Central memory CD4-positive, alpha-beta T cell (primary cell): Measurements from ENCODE around the gene RASA3.
"Not testable (repeated sequence)": the region's sequence is repeated elsewhere in the genome, so short reads cannot be mapped to it uniquely, and the experiment has no call there.

ENCODE experiments used
- DNase-seq: peaks from one replicate; pipeline ENCODE4 v3.0.0; 2022

The RASA3 gene

DNA sequence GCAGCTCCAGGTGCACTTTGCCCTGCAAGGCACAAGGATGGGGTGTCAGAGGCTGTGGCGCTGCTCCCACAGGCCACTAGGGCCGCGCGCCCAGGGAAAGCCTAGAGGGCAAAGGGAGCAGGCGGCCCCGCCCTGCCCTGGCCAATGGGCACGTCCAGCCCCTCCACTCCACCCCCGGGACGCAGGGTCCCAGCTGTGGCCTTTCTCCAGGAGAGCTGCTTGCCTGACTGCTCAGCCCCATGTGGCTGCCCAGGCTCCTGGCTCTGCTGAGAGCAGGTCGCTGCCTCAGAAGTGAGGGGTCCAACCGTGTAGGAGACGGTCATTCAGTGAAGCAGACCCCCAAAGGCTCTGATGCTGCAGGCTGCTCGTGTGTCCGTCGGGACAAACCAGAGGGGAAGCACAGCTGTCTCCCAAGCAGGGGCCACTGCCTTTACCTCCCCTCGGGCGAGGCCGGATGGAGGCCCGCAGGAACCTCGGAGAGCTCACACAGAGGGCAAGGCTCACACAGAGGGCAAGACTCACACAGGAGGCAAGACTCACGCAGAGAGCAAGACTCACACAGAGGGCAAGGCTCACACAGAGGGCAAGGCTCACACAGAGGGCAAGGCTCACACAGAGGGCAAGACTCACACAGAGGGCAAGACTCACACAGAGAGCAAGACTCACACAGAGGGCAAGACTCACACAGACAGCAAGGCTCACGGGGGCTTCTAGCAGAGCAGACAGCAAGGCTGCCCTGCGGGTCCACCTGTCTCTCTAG, 102.4 kb downstream of the RASA3 start:
- DNase-seq = no peak

DNA sequence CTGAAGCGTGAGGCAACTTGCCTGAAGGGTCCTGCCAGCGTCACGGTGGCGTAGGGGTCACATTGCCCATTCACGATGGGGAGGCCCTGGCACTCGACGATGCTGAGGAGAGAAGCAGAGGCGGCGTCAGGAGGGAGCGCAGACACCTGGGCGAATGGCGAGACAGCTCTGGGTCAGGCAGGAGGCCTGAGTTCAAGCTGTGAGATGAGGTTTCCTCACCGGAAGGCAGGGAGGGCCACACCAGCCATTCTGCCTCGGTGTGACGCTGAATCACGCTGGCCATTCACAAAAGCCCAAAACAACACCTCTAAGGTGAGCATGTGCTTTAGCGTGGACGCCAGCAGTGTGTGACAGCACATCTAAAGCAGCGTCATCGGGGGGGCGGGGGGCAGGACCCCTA, 104.6 kb downstream of the RASA3 start:
- DNase-seq = no peak

DNA sequence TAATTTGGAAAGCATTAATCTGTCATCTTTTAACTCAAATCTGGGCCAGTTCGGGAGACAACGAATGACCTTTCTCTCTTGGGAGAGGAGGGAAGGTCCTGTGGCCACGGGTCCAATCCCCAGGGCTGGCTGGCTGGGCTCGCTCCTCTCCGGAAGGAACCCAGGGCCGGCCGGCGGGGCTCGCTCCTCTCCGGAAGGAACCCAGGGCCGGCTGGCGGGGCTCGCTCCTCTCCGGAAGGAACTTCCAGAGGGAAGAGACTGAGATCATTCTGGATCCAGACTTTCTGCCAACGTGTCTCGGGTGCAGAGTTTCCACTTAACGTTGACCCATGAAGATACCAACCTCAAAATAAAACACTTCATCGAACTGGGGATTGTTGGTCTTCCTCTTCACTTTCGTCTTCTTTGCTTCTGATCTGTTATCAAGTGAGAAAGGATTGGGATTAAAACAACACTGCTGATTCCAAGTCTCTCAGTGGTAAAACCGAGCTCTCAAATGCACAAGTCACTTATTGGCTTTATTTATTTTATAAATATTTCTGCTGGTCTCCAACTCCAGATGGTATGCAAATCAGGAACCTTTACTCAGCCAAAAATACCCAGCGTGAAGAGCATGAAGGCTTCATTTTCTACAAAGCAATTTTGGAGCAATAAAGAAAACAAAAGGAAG, 105.2 kb downstream of the RASA3 start:
- DNase-seq = no peak

DNA sequence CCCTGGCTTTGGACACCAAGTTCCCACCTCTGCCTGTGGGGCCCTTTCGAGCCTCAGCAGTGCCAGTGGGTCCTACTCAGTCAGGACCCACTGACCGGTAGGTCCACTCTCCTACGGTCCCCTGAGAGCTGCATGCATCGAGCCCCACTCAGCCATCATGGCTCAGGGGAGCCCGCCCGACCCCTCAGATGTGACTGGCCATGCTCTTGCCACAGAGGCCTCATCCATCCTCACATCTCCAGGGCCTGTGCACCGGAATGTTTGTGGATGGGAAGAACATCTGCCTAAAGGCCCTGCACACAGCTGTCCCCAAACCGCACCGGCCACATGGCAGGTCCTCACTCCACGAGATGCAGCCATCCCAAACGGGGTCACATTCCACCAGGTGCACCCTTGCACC, 105.9 kb downstream of the RASA3 start:
- no peak for DNase-seq

DNA sequence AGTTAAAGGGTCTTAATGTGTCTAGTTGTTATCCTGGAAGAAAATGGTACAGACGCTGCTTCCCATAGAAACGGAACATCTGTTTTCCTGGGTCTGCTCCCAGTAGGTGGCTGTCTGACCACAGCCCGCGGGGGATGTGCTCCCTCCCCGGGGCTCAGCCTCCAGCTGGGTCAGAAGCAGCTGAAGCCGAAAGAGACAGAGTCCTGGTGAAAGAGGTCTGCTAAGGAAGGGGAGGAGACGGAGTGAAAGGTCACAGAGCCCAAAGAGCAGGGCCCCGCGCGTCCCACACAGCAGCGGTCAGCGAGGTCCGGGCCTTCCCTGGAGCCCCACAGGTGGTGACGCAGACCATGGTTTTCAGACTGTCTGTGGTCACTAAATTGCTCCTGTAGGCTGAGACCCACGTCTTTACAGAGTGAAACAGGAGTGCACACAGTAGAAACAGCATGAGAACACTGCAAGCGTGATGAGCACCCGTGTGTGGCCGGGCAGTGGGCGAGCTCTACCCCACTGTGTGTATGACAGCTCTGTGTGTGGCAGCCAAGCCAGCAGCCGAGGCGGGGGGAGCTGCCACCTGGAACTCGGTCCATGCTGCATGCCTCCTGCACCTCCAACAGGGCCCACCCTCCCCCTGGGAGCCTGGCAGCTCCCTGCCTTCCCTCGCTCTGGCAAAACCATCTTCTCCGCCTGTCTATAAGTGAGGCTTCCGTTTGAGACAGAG, 106.5 kb downstream of the RASA3 start:
- DNase-seq = no peak

DNA sequence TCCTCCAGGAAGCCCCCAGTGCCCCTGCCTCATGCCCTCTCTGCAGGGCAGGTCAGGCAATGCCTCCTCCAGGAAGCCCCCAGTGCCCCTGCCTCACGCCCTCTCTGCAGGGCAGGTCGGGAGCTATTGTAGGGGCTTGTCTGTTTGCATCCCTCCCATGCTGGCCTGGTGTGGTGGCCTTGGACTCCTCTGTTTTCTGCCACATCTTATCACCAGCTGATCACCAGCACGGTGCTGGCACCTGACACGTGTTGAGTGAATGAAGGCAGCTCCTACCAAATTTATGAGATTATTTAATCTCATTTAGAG, 107.1 kb downstream of the RASA3 start:
- no peak for DNase-seq

DNA sequence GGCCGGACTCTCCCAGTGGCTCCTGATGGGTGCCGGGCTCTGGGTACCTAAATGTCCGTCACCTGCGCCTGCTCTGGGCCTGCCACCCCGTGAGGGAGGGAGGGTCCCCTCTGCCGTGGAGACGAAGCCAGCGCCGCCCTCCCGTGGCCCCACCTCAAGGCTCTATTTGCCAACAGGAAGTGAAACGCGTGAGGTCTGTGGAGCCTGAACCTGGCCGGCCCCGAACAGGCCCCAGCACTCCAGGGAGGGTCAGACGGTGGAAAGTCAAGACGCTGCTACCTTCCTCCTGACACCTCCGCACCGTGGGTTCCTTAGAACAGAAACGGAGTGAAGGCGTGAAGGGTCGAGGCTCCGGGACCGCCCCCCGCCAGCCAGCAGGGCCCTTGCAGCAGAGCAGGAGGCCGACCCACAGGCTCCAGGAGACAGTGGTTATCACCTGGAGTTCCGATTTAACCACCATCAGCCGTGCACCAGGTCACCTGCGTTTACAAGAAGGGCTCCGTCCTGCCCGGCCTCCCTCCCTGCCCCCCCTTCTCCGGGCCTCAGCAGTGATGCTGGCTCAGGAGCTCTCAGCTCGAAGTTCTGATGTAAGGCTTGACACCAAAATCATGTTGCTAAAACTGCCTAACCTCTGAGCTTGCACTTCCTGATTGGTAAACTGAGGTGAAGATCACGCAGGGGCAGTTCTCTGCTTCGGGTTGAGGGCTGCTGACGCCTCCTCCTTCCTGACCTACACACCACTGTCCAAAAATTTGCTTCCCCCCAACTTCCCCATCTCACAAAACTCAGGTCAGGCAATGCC, 107.6 kb downstream of the RASA3 start:
- DNase-seq = no peak

DNA sequence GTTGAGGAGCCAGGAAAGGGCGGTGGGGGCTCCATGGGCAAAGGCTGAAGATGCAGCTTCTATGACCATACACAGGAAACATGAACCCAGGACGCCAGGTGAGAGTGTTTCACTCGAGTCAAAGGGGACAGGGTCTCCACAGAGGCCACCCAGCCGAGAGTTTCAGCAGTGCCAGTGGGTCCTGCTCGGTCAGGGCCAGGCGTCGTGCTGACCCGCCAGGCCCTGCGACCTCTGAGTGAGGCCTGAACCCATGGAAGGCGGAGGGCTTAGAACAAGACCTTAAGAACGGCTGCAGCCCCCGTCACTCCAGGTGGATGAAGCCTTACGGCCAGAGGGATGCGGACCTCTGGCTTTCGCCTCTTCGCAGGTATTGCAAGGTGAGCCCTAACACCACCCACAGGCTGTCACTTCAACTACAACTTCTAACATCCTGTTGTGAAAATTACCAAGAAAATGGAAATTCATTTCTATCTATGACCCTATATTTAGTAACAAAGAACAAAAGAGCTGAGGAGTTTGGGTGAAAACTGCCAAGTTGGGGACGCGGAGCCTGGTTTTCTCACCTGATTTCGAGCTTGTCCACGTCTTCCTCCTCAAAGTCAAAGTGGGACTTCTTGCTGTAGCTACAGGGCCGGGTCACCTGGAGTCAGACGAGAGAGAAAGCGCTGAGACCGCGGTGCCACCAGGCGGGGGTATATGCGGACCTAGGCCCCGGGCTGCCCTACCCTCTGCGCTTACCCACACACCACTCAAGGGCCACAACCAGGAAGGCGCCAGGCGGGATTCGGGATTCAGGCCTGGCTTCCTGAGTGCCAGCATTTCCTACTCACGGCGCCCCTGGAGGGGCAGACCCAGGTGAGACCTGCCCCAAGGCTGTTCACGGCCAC, 108.5 kb downstream of the RASA3 start:
- DNase-seq = no peak

DNA sequence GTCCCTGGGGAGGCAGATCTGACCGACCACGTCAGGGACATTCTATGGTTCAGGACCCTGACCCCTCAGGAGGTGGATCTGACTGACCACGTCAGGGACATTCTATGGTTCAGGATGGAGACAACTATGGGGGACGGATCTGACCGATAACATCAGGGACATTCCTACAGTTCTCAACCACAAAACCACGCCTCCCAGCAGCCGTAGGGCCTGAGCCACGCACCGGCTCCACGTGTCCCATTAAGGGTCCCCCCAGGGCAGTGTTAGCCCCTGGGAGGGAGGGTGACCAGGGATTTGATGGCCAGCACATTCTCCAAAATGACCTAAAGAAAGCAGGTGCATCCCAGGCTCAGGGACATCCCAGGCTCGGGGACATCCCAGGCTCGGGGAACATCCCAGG, 109.5 kb downstream of the RASA3 start:
- DNase-seq = no peak

DNA sequence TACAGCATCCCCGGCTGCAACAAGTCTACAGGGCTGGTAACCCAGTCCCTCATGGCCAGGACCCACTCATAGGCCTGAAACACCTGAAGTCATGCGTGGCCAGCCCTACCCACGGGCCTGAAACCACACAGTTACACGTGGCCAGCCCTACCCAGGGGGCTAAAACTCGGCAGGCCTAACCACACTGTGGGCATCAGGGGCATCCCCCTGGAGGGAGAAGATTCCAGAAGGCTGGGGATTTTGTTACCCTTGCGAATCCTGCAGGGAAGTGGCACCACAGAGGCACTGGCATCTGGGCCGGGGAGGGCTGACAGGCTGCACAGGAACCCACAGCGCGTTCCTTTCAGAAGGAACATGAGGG, 110.1 kb downstream of the RASA3 start:
- DNase-seq = no peak

DNA sequence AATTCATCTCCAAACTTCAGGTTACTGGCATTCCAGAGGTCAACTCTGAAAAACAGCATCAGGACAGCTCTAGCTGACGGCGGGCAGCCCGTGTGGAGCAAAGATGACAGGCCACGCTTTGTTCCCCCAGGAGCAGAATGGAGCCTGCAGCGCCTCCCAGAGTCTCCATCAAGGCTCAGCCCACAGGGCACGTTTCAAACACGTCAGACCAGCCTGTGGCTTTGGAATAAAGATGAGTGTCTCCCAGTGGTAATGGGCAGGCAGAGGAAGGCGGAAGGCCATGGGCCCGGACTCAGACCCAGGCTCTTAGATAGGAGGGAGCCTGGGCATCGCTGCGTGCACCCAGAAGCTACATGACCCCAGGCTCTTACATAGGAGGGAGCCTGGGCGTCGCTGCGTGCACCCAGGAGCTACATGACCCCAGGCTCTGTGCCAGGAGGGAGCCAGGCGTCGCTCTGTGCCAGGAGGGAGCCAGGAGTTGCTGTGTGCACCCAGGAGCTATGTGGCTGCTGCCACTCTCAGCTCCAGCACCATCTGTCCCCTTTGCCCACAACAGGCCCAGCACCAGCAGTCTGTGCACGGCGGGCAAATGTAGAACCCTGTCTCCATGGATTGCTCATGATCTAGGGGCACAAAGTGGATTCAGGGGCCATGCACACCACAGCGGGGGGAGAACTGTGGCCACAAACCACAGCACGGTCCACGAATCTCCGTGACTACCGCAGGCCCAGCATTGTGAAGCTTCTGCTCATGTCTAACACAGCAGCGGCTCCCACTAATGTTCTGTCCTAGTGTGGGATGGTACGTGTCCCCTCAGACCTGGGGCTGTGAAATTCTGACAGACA, 110.7 kb downstream of the RASA3 start:
- DNase-seq = no peak

DNA sequence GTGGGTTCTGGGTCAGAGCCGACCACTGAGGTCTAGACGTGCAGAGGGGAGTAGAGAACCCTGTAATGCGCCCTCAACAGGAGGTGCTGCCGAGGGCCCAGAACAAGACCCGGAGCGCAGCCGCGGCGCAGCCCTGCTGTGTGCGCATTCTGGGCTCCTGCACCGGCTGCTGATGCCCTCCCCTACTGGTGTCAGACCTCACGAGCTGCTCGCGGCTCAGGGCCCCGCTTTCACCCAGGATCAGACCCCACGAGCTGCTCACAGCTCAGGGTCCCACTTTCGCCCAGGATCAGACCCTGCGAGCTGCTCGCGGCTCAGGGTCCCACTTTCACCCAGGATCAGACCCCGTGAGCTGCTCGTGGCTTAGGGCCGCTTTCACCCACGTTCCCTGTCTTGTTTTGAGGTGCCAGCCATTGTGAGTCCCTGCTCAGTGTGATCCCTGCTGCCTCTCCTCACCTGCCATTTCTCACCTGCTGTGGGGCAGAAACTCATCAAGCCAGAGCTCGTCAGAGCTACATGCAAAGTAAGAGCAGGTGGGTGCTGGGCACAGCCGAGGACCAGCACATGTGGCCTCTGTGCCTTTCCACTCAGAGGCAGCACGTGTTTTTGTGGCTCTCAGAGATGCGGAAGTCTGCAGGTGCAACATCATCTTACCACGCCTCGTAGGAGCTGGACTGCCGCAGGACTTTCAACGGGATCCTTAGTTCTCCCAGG, 111.5 kb downstream of the RASA3 start:
- DNase-seq = no peak

DNA sequence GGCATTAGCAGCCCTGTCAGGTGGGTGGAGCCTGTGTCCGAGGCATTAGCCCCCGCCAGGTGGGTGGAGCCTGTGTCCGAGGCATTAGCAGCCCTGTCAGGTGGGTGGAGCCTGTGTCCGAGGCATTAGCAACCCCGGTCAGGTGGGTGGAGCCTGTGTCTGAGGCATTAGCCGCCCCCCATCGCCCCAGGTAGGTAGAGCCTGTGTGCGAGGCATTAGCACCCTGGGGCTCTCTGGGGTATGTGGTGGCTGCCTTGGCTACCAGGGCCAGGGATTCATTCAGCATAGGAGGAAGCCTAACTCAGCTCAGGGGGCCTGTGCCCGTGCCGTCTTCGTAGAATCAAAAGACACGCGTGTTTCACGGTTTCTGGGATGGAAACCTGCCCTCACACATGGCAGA, 112.3 kb downstream of the RASA3 start:
- DNase-seq = not testable (repeated sequence)

DNA sequence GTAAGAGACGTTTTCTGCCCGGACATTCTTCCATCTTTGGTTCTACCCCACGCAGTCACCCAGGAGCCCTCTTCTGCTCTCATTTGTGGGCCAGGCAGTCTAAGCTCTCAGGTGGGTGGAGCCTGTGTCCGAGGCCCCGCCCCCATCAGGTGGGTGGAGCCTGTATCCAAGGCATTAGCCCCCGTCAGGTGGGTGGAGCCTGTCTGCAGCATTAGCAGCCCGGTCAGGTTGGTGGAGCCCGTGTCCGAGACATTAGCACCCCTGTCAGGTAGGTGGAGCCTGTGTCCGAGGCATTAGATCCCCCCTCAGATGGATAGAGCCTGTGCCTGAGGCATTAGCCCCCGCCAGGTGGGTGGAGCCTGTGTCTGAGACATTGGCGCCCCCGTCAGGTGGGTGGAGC, 113.1 kb downstream of the RASA3 start:
- no peak for DNase-seq

DNA sequence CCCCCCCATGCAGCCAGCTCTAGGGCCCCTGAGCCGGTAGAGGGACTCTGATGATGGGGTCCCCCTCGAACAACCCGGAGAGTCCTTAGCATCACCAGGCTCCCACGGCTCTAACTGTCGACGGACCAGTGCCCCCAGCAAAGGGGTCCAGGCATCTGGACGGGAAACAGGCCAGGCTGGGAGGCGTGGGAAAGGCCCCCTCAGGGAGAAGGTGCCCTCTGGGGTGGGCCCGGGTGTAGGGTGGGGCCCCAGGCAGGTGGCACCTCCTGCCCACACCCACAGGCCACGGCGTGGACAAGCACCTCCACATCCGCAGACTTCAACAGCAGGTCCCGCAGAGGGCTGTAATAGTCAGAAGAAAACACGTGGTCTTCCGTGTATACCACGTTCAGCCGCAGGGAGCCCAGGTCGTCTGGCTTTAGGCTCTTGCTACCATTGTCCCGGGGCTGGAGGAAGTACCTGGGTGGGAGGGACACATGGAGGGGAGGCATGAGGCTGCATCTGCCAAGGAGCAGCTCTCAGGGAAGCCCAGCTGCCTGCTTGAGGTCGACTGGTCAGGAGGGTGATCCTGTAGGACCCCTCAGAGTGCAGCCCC, 113.9 kb downstream of the RASA3 start:
- DNase-seq = no peak

DNA sequence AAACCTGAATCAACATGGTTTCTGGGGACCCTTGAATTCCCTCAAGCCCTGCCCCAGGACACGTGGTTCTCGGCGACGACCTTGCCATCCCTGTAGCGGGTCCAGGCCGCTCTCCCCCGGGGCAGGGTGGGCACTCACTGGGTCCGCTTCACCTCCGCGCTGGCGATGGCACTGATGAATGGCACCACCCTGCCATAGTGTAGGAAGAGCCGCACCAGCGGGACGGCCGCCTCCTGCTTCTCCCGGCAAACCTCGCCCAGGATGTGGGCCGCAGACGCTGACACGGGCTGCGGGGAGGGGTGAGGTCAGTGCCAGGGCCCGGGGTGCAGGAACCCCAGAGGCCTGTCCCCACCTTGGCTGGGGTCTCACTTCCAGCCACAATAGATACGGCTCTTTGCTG, 114.5 kb downstream of the RASA3 start:
- DNase-seq = no peak

DNA sequence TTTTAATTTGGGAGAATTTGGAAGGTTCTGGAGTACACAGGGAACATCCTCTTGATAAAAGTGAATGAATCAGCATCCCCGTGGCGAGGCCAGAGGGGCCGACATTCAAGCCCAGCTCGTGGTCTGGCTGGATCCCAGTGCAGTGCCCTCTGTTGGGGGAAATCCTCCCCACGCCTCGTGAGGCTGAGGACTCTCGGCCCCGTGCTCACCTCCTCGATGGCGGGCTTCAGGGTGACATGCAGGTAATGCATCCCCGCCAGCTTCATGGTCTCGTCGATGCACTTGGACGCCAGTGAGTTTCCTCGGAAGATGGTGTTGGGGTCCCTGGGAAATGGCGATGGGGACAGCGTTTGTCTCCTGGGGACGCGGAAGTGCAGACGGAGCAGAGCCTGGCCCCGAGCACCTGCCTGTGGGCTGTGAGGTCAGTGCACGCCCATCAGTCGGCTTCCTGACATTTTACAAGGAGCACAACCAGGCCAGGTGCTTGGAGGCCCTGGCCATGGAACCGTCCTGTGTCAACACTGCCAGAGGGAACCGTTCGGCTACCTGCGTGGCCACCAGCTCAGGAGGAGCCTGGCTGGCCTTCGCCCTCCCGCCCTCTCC, 115.3 kb downstream of the RASA3 start:
- no peak for DNase-seq

DNA sequence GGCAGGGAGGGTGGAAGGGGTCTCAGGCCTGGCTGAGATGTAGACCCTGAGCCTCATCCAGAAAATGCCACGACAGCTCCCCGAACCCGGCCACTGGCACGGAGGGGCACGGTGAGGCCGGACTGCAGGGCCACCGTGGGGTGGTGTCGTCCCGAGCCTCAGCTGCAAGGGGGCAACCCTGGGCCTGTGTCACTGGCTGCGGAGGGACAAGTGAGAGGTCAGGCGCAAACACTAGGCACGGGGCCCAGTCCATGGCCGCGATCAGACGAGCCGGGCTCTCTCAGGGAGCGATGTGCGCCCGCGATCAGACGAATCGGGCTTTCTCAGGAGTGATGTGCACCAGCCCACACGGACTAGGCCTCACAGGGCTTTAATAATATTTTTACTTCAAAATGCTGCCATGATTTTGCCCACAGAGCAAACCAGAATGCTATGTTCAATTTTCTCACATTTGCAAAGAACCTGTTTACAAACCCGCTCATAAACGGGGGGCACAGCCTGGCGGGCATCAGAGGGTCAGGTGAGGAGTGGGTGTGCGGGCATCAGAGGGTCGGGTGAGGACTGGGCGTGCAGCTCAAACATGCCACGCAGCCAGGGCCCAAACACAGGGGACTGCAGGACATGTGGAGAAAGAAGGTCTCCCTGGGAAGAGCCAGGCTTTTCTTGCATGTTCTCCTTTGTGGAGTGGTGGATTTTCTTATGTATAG, 115.9 kb downstream of the RASA3 start:
- no peak for DNase-seq

DNA sequence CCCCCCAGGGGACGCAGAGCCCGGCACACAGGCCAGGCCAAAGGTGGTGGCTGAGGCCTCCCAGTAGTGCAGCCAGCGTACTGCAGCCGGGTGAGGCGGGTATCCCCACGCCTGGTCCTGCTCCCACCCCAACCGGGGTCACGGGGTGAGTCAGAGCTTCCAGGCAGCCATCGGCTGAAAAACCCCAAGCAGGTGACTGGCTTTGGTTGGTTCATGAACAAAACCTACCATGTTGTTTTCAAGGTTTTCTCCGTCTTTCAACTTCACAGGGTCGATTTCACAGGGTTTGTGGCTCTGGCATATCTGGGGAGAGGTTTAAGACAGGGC, 116.5 kb downstream of the RASA3 start:
- DNase-seq = no peak
